GM23338 (cell line): ENCODE data around the gene DLST. TPM values are rescaled to one million over a fixed set of nuclear protein-coding genes. Genes with fewer than 3 reads are reported as not detected.
A peak's percentile ranks its signal among the peaks of the same experiment; 100 is the strongest.

Source experiments
- ATAC-seq: fragments of 200-7000 bp; cut with Tn5 transposase; 3 replicates; pipeline ENCODE4 v1.9.1; 2020
- DNase-seq: peaks from one replicate; pipeline ENCODE4 v3.0.0-alpha.2; 2015; ENCODE audit warnings: low spot score
- H2AFZ ChIP-seq: fragments of 200-600 bp; sonication (generic); 2 replicates; pipeline ENCODE4 v1.8.0; 2016; ENCODE audit warnings: antibody characterized with exemption, mild to moderate bottlenecking, moderate library complexity
- H3F3A ChIP-seq: fragments of 200-600 bp; sonication (generic); replicated peaks from 2 replicates; pipeline ENCODE4 v1.8.0; 2017; ENCODE audit warnings: antibody characterized with exemption, mixed run types, low read depth
- H3K27ac ChIP-seq: fragments of 200-600 bp; sonication (generic); 2 replicates; pipeline ENCODE4 v1.6.1; 2016; ENCODE audit warnings: low read depth
- H3K27me3 ChIP-seq: fragments of 200-600 bp; sonication (generic); 2 replicates; pipeline ENCODE4 v1.8.0; 2016; ENCODE audit warnings: mild to moderate bottlenecking, mixed run types, moderate library complexity; ENCODE audit not compliant: insufficient read depth
- H3K36me3 ChIP-seq: fragments of 200-600 bp; sonication (generic); 2 replicates; pipeline ENCODE4 v1.8.0; 2016; ENCODE audit warnings: mild to moderate bottlenecking; ENCODE audit not compliant: insufficient read depth
- H3K4me1 ChIP-seq: fragments of 200-600 bp; sonication (generic); 2 replicates; pipeline ENCODE4 v1.8.0; 2016; ENCODE audit warnings: mild to moderate bottlenecking, moderate library complexity; ENCODE audit not compliant: insufficient read depth
- H3K4me2 ChIP-seq: fragments of 200-600 bp; sonication (generic); 2 replicates; pipeline ENCODE4 v1.7.1; 2017; ENCODE audit warnings: mixed run types
- H3K4me3 ChIP-seq: fragments of 200-600 bp; sonication (generic); 2 replicates; pipeline ENCODE4 v1.6.1; 2016; ENCODE audit warnings: mixed run types
- H3K79me2 ChIP-seq: fragments of 200-600 bp; sonication (generic); replicated peaks from 2 replicates; pipeline ENCODE4 v1.8.0; 2017; ENCODE audit warnings: mild to moderate bottlenecking; ENCODE audit not compliant: insufficient read depth
- H3K9me2 ChIP-seq: fragments of 200-600 bp; sonication (generic); 2 replicates; pipeline ENCODE4 v1.8.0; 2017; ENCODE audit not compliant: insufficient read depth
- H4K20me1 ChIP-seq: fragments of 200-600 bp; sonication (generic); replicated peaks from 2 replicates; pipeline ENCODE4 v1.8.0; 2017; ENCODE audit warnings: mild to moderate bottlenecking; ENCODE audit not compliant: insufficient read depth
- H3K27ac Mint-ChIP-seq: 2 replicates; pipeline ENCODE4 v1.8.0; 2020; ENCODE audit warnings: inconsistent platforms, mild to moderate bottlenecking, moderate library complexity, mixed read lengths
- H3K27me3 Mint-ChIP-seq: 3 replicates; pipeline ENCODE4 v1.8.0; 2022; ENCODE audit warnings: low read depth, mild to moderate bottlenecking, moderate library complexity, mixed read lengths, inconsistent platforms; ENCODE audit not compliant: insufficient read depth, poor library complexity
- H3K36me3 Mint-ChIP-seq: 3 replicates; pipeline ENCODE4 v1.8.0; 2021; ENCODE audit warnings: low read depth, mild to moderate bottlenecking, inconsistent platforms, moderate library complexity, mixed read lengths
- H3K4me1 Mint-ChIP-seq: 3 replicates; pipeline ENCODE4 v1.8.0; 2020; ENCODE audit warnings: mild to moderate bottlenecking, inconsistent platforms, mixed read lengths
- H3K4me3 Mint-ChIP-seq: 3 replicates; pipeline ENCODE4 v1.8.0; 2021; ENCODE audit warnings: moderate library complexity, mild to moderate bottlenecking, inconsistent platforms, mixed read lengths
- H3K9me3 Mint-ChIP-seq: 3 replicates; pipeline ENCODE4 v1.8.0; 2020; ENCODE audit warnings: moderate library complexity, mild to moderate bottlenecking, inconsistent platforms, mixed read lengths
- CREB1 ChIP-seq: fragments of 250-450 bp; sonication (Bioruptor Pico); IDR thresholded peaks from 2 replicates; pipeline ENCODE4 v1.5.0; 2020; ENCODE audit warnings: low read depth, mild to moderate bottlenecking, moderate library complexity
- EZH2 ChIP-seq: fragments of 200-600 bp; sonication (generic); IDR thresholded peaks from one replicate; pipeline ENCODE4 v1.8.0; 2017; ENCODE audit warnings: antibody characterized with exemption, mild to moderate bottlenecking, low read depth; ENCODE audit not compliant: unreplicated experiment
- EZH2phosphoT487 ChIP-seq: fragments of 200-600 bp; sonication (generic); IDR thresholded peaks from one replicate; pipeline ENCODE4 v1.8.1; 2018; ENCODE audit warnings: antibody characterized with exemption; ENCODE audit not compliant: unreplicated experiment
- NANOG ChIP-seq: IDR thresholded peaks from 2 replicates; pipeline ENCODE4 v1.6.1; 2016; ENCODE audit warnings: antibody characterized with exemption, borderline replicate concordance
- POLR2AphosphoS5 ChIP-seq: IDR thresholded peaks from 2 replicates; pipeline ENCODE4 v1.6.1; 2016; ENCODE audit warnings: antibody characterized with exemption, low read depth
- STAT1 ChIP-seq: IDR thresholded peaks from one replicate; pipeline ENCODE4 v1.6.1; 2016; ENCODE audit warnings: antibody characterized with exemption; ENCODE audit not compliant: unreplicated experiment
- ZNF114 ChIP-seq: fragments of 250-450 bp; sonication (Bioruptor Pico); IDR thresholded peaks from 2 replicates; pipeline ENCODE4 v1.5.0; 2020; ENCODE audit warnings: mild to moderate bottlenecking, moderate library complexity
- ZNF331 ChIP-seq: fragments of 250-450 bp; sonication (Bioruptor Pico); IDR thresholded peaks from 2 replicates; pipeline ENCODE4 v1.5.0; 2020; ENCODE audit warnings: low read depth, mild to moderate bottlenecking, moderate library complexity
- ZNF462 ChIP-seq: fragments of 250-450 bp; sonication (Bioruptor Pico); IDR thresholded peaks from 2 replicates; pipeline ENCODE4 v1.5.0; 2020; ENCODE audit warnings: mild to moderate bottlenecking, moderate library complexity
- polyA plus RNA-seq: library from polyadenylated mRNA; unstranded; fragments of >200 nt; fragmentation: Nextera tagmentation; extraction: Ambion mirVana; gene quantifications from 2 replicates; pipeline ENCODE4 v1.2.1, GENCODE V29; 2016
- total RNA-seq: library from RNA; depleted of rRNA; stranded (reverse); fragments of >200 nt; shearing (Covaris generic); gene quantifications from 2 replicates; pipeline ENCODE4 v1.2.3, GENCODE V29; 2014
- TF ChIP-seq, protein P1 (sequence below), 2 experiments: fragments of 200-600 bp in 1 of 2; sonication (generic) in 1 of 2; conservative IDR thresholded peaks; 2 replicates each; pipeline versions ENCODE4 v1.5.1 to v1.6.1; 2016 to 2017; ENCODE audit warnings: antibody characterized with exemption in 2 of 2, low read depth in 2 of 2, mild to moderate bottlenecking in 2 of 2, moderate library complexity in 1 of 2

Gene DLST
- total and polyA plus RNA-seq, 2 experiments from 2014 or later: 11.2 to 106 TPM

DNA sequence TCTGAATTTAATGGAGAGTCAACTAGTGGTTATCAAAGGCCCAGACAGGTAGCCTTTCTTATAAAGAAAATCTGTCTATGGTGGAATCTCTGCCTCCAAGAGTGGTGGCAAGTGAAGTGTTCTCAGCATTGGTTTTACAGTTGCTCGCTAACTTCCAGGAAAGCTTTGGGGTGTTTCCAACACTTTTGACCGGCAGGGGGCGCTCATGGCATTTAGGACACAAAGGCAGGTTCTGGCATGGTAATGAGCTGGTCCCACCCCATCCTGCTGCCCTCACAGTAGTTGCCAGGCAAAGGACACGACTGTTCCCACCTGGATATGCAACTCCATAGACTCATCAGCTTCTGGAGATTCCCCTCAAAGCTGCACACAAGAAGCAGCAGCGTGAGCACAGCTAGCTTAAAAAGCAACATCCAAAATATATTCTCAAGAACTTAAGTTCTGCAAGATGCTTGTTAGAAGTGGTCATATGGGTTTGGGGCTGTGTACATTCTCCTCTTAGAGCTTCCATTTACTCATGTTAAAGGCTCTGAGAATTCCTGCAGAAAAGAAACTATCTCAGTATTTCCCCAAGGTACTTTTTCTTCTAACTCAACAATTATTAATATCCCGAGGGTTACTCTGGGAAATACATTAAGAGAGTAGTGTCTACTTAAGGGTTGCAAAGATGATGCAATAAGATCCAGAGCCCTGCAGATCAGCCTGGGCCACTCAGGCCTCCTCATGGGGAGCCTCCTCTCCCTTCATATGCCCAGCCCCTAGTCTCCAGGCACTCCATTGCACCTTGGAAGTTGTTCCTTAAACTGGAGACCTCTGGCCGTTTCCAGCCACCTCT lies 20.6 kb upstream of the DLST start:
- H3K9me2 ChIP-seq: no peaks in the 10 kb centered on the region
- H3F3A ChIP-seq: no peaks in the 10 kb centered on the region
- H3K27ac ChIP-seq: no peak overlapping the region
- H3K9me3 Mint-ChIP-seq: no peaks in the 10 kb centered on the region
- no peaks in the 10 kb centered on the region for H4K20me1 ChIP-seq
- no peak overlapping the region; the same call in 1 of the 2 replicates for H2AFZ ChIP-seq
- no peaks in the 10 kb centered on the region for H3K36me3 Mint-ChIP-seq
- H3K27me3 ChIP-seq: no peaks in the 10 kb centered on the region
- no peak overlapping the region for H3K27ac Mint-ChIP-seq
- no peaks in the 10 kb centered on the region for H3K4me1 ChIP-seq
- no peak overlapping the region for H3K4me2 ChIP-seq
- H3K4me3 Mint-ChIP-seq: no peak overlapping the region
- no peaks in the 10 kb centered on the region for H3K79me2 ChIP-seq
- TF ChIP-seq, protein P1, sequence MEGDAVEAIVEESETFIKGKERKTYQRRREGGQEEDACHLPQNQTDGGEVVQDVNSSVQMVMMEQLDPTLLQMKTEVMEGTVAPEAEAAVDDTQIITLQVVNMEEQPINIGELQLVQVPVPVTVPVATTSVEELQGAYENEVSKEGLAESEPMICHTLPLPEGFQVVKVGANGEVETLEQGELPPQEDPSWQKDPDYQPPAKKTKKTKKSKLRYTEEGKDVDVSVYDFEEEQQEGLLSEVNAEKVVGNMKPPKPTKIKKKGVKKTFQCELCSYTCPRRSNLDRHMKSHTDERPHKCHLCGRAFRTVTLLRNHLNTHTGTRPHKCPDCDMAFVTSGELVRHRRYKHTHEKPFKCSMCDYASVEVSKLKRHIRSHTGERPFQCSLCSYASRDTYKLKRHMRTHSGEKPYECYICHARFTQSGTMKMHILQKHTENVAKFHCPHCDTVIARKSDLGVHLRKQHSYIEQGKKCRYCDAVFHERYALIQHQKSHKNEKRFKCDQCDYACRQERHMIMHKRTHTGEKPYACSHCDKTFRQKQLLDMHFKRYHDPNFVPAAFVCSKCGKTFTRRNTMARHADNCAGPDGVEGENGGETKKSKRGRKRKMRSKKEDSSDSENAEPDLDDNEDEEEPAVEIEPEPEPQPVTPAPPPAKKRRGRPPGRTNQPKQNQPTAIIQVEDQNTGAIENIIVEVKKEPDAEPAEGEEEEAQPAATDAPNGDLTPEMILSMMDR (conservative IDR thresholded peaks at IDR 0.05; ENCODE audit: low read depth in 2 of 2): peak; percentile 90 to 97
- no peak for TF ChIP-seq CREB1
- ATAC-seq: peak; percentile 95
- peak; percentile 97 for DNase-seq
- H3K4me1 Mint-ChIP-seq: no peaks in the 10 kb centered on the region; the same call in 2 of the 3 replicates
- H3K27me3 Mint-ChIP-seq: peaks cover 1% of the 10 kb centered on the region
- no peak overlapping the region for H3K4me3 ChIP-seq
- H3K36me3 ChIP-seq: no peaks in the 10 kb centered on the region

DNA sequence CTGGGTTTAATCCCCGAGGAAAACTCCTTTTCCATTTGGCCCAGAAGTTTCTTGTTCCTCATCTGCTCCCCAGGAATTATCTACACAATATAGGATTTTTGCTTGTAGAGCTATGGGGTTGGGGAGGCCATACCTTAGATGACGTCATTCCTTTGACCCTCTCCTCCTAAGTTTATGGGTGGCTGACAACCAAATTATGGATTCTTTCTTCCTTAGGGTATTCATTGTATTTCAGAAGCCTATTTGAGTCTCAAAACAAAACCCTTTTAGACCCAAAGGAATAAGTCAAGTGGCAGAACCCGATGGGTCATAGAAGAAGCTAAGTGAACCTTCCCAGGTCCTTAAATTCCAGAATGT lies 20.0 kb upstream of the DLST start:
- no peak overlapping the region; the same call in 1 of the 2 replicates for H2AFZ ChIP-seq
- no peak overlapping the region for H3K27ac Mint-ChIP-seq
- peaks cover 2% of the 10 kb centered on the region; the same call in 1 of the 3 replicates for H3K4me1 Mint-ChIP-seq
- H3K4me3 ChIP-seq: no peak overlapping the region
- no peaks in the 10 kb centered on the region for H3F3A ChIP-seq
- H3K27ac ChIP-seq: no peak overlapping the region
- H3K9me2 ChIP-seq: no peaks in the 10 kb centered on the region
- H3K4me3 Mint-ChIP-seq: no peak overlapping the region
- DNase-seq (no peak), ATAC-seq (no peak)
- H3K27me3 Mint-ChIP-seq: peaks cover 1% of the 10 kb centered on the region
- H3K4me1 ChIP-seq: no peaks in the 10 kb centered on the region
- no peaks in the 10 kb centered on the region for H3K79me2 ChIP-seq
- no peaks in the 10 kb centered on the region for H3K27me3 ChIP-seq
- no peaks in the 10 kb centered on the region for H3K36me3 ChIP-seq
- no peaks in the 10 kb centered on the region for H3K36me3 Mint-ChIP-seq
- H4K20me1 ChIP-seq: no peaks in the 10 kb centered on the region
- no peaks in the 10 kb centered on the region for H3K9me3 Mint-ChIP-seq
- H3K4me2 ChIP-seq: no peak overlapping the region
- no peak for TF ChIP-seq POLR2AphosphoS5
- TF ChIP-seq ZNF462 (CRISPR knock-in tag): no peak
- no peak for TF ChIP-seq NANOG
- no peak for TF ChIP-seq ZNF114 (CRISPR knock-in tag)
- no peak for TF ChIP-seq ZNF331
- TF ChIP-seq EZH2phosphoT487: no peak
- no peak for TF ChIP-seq EZH2
- TF ChIP-seq, protein P1 (conservative IDR thresholded peaks at IDR 0.05; ENCODE audit: low read depth in 2 of 2): no peak
- no peak for TF ChIP-seq STAT1
